ENCODE results near the gene DPPA2. TPM values are rescaled to one million over a fixed set of nuclear protein-coding genes. Genes with fewer than 3 reads are reported as not detected.

DPPA2 gene
- total RNA-seq, 1 donor from 2014 or later: not detected

DNA sequence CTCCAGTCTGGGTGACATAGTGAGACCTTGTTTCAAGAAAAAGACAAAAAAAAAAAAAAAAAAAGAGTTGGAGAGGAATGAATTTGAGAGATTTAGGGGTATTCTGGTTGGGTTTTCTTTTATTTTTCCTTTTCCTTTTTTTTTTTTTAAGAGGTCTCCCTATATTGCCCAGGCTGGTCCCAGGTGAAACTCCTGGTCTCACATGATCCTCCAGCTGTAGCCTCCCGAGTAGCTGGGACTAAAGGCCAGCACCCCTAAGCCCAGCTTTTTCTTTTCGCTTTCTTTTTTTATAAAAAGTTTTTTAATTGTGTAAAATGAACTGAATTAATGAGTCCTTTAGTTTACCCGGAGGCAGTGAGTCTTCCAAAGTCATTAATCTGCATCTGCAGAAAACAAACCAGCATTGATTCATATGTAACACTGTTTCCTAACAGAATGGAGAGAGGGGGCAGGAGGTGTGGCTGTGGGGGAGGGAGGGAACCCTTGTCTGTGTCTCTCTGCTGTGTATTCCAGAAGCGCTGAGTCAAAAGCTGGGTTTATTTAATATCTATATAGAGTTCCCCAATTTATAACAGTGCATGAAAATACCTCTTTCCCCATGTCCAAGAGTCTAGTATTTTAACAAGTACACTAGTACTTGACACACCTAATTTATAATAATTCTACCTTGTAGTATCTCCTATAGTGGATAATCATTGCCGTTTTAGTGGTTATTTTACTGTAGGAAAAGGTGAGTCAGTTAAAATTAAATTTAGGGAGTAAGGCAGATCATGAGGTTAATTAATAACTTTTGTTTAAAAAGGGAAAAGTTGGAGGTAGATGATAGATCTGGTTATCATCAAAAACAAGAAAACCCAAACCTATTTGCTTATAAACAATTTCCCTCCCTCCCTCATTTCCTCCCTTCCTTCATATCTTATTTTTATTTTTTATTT lies 23.7 kb upstream of the DPPA2 start:
- no peaks in the 10 kb centered on the region for H3K4me1 ChIP-seq
- no peak overlapping the region for H3K4me3 ChIP-seq
- peaks cover 8% of the 10 kb centered on the region for H3K9me3 ChIP-seq (replicated peaks)
- DNase-seq: no peak
- intact Hi-C loops (cut with micrococcal nuclease): no loop called here
- TF ChIP-seq, protein P1, sequence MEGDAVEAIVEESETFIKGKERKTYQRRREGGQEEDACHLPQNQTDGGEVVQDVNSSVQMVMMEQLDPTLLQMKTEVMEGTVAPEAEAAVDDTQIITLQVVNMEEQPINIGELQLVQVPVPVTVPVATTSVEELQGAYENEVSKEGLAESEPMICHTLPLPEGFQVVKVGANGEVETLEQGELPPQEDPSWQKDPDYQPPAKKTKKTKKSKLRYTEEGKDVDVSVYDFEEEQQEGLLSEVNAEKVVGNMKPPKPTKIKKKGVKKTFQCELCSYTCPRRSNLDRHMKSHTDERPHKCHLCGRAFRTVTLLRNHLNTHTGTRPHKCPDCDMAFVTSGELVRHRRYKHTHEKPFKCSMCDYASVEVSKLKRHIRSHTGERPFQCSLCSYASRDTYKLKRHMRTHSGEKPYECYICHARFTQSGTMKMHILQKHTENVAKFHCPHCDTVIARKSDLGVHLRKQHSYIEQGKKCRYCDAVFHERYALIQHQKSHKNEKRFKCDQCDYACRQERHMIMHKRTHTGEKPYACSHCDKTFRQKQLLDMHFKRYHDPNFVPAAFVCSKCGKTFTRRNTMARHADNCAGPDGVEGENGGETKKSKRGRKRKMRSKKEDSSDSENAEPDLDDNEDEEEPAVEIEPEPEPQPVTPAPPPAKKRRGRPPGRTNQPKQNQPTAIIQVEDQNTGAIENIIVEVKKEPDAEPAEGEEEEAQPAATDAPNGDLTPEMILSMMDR (IDR thresholded peaks at IDR 0.05; ENCODE audit: borderline replicate concordance): no peak
- no peaks in the 10 kb centered on the region for H3K36me3 ChIP-seq
- H3K27ac ChIP-seq (replicated peaks): no peak overlapping the region
- peaks cover 51% of the 10 kb centered on the region for H3K27me3 ChIP-seq (ENCODE audit: low read depth)

DNA sequence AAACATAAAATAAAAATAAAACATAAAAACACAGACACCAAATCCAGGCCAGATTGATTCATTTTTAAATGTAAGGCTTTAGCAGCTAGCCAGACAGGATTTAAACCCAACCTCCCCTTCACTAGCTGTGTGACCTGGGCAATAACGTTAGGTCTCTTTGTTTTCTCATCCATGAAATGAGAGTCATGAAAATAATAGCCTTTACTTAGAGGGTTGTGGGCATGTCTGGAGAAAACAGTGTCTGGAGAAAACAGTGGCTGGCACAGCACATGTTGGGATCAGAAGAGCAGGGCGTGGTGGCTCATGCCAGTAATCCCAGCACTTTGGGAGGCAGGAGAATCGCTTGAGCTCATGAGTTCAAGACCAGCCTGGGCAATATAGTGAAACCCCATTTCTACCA lies 22.9 kb upstream of the DPPA2 start:
- H3K4me1 ChIP-seq: no peaks in the 10 kb centered on the region
- no peak overlapping the region for H3K27ac ChIP-seq (replicated peaks)
- H3K27me3 ChIP-seq (ENCODE audit: low read depth): peaks cover 57% of the 10 kb centered on the region
- peaks cover under 1% of the 10 kb centered on the region for H3K9me3 ChIP-seq (replicated peaks)
- no peak overlapping the region for H3K4me3 ChIP-seq
- H3K36me3 ChIP-seq: no peaks in the 10 kb centered on the region
- TF ChIP-seq, protein P1 (IDR thresholded peaks at IDR 0.05; ENCODE audit: borderline replicate concordance): no peak
- no peak for DNase-seq
- intact Hi-C loops (cut with micrococcal nuclease): no loop called here

DNA sequence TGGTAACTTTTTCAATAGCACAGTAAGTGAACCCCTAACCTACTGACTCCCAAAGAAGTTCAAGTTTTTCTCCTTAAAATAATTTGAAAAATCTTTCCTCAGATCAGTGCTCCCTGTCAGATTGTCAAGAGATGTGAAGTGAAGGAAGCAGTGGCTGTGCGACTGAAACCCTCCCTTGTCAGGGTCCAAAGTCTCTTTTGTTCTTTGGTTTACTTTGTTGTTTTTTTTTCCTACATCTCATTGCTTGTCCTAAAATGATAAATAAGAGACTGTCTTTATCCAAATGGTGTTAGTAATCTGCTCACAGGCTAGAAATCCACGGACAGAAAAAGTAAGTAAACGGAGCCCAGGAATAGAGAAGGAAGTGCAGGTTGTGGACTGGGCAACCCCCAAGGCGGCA lies 22.0 kb upstream of the DPPA2 start:
- H3K27me3 ChIP-seq (ENCODE audit: low read depth): peaks cover 66% of the 10 kb centered on the region
- no peak for DNase-seq
- H3K36me3 ChIP-seq: no peaks in the 10 kb centered on the region
- H3K27ac ChIP-seq (replicated peaks): no peak overlapping the region
- no peaks in the 10 kb centered on the region for H3K9me3 ChIP-seq (replicated peaks)
- intact Hi-C loops (cut with micrococcal nuclease): no loop called here
- no peak overlapping the region for H3K4me3 ChIP-seq
- TF ChIP-seq, protein P1 (IDR thresholded peaks at IDR 0.05; ENCODE audit: borderline replicate concordance): no peak
- H3K4me1 ChIP-seq: no peaks in the 10 kb centered on the region

DNA sequence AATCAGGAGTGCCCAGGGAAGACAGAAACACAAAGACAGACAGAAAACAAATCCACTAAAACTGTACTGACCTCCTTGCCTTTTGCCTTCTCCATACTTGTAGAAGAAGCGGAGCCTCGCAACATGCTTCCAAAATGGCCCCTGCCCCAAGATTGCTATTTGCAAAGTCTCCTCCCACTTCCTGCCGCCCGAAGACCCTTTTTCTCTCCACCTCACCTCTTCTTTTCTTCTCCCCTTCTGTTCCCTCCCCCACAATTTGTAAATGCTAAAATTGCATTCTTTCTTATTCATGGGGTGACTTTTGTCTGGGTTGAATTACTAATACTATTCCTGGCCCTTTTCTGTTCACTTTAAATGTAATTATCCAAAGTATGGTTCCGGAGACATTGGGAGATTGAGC lies 21.1 kb upstream of the DPPA2 start, which contains the start of gene DPPA4:
Gene DPPA4, minus strand, starts transcription at position 154 of the 400 bp plus-strand sequence. Its CDS starts 29 bp downstream, at position 125.
- Histone ChIP-seq H3K4me3 (peak within 1 kb of the TSS; percentile 52), H3K9me3 (replicated peaks) (no peaks in the 10 kb centered on the region), H3K27ac (replicated peaks) (no peak within 1 kb of the TSS), H3K27me3 (ENCODE audit: low read depth) (peaks cover 75% of the 10 kb centered on the region), H3K4me1 (no peaks in the 10 kb centered on the region), H3K36me3 (no peaks in the 10 kb centered on the region)
- intact Hi-C loops (cut with micrococcal nuclease): no loop called here
- no peak for DNase-seq
- TF ChIP-seq, protein P1 (IDR thresholded peaks at IDR 0.05; ENCODE audit: borderline replicate concordance): no peak

DNA sequence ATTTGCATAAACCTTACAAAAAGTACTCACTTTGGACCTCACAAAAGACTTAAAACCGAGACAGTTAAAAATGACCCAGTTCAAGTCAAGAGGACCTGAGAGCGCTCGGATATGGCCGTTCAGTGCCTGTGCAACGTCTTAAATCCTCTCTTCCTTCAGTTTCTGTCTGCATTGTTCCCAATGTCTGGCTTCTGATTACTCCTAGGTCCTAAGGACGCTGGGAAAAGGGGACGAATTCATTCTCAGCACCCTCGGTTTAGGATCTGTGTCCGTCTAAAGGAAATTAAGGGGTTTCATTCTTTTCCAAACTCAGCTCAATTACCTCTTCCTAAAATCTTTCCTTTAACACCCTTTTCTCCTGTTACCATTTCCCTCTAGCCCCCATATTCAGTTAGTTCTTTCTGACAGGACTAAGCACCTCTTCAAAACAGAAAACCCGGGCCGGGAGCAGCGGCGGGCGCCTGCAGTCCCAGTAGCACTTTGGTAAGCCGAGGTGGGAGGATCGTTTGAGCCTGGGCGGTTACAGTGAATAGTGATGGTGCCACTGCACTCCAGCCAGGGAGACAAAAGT lies 20.1 kb upstream of the DPPA2 start:
- H3K36me3 ChIP-seq: no peaks in the 10 kb centered on the region
- TF ChIP-seq, protein P1 (IDR thresholded peaks at IDR 0.05; ENCODE audit: borderline replicate concordance): no peak
- peaks cover 79% of the 10 kb centered on the region for H3K27me3 ChIP-seq (ENCODE audit: low read depth)
- H3K27ac ChIP-seq (replicated peaks): no peak overlapping the region
- intact Hi-C loops (cut with micrococcal nuclease): no loop called here
- DNase-seq: no peak
- H3K4me3 ChIP-seq: peak overlapping the region; percentile 52
- no peaks in the 10 kb centered on the region for H3K9me3 ChIP-seq (replicated peaks)
- H3K4me1 ChIP-seq: no peaks in the 10 kb centered on the region

All from left ventricle myocardium inferior (tissue), 1 donor.